Measurements from ENCODE around the gene ARL3.
A peak's percentile ranks its signal among the peaks of the same experiment; 100 is the strongest.

Gene ARL3

DNA sequence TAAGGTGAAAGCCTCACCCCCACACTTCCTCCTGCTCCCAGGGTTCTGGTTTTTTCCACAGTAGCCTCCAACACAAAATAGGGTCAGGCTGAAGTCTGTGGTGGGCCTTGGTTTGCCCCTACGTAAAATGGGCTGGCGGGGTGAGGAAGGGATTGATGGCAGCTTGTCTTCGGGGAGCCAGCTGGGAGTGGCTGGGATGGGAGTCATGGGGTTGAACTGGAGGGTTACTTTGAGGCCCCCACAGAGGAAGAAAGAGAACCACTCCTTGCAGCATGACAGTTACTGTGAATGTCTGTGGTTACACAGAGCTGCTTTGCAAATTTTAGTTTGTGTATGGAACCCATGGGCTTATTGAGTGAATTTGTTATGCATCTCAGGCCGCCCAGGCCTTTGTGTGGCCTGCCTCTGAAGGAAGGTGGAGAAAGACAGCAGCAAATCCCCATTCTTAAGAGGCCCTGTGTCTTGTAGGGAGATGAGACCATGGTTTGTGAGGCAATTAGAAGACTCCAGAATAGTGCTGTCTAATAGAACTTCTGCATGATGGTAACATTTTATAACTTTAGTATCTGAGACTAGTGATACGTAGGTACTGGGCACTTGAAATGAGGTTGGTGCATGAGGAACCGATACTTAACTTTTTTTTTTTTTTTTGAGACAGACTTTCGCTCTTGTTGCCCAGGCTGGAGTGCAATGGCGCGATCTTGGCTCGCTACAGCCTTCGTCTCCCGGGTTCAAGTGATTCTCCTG lies 61.9 kb downstream of the ARL3 start:
- no peak for DNase-seq
- no peak for TF ChIP-seq GATA1 (IDR thresholded peaks at IDR 0.05; ENCODE audit: low read depth, low read length)
- no peak for TF ChIP-seq POLR2A (IDR thresholded peaks at IDR 0.05; ENCODE audit: low read length)

GRCh38 chr10:102651455-102652169 lies 62.6 kb downstream of the ARL3 start:
- TF ChIP-seq POLR2A (IDR thresholded peaks at IDR 0.05; ENCODE audit: low read length) (no peak), GATA1 (IDR thresholded peaks at IDR 0.05; ENCODE audit: low read depth, low read length) (no peak)
- DNase-seq: no peak

- no peak for DNase-seq
- TF ChIP-seq POLR2A (IDR thresholded peaks at IDR 0.05; ENCODE audit: low read length) (no peak), GATA1 (IDR thresholded peaks at IDR 0.05; ENCODE audit: low read depth, low read length) (no peak)
Observed at GRCh38 chr10:102650655-102651454, 63.3 kb downstream of the ARL3 start.

DNA sequence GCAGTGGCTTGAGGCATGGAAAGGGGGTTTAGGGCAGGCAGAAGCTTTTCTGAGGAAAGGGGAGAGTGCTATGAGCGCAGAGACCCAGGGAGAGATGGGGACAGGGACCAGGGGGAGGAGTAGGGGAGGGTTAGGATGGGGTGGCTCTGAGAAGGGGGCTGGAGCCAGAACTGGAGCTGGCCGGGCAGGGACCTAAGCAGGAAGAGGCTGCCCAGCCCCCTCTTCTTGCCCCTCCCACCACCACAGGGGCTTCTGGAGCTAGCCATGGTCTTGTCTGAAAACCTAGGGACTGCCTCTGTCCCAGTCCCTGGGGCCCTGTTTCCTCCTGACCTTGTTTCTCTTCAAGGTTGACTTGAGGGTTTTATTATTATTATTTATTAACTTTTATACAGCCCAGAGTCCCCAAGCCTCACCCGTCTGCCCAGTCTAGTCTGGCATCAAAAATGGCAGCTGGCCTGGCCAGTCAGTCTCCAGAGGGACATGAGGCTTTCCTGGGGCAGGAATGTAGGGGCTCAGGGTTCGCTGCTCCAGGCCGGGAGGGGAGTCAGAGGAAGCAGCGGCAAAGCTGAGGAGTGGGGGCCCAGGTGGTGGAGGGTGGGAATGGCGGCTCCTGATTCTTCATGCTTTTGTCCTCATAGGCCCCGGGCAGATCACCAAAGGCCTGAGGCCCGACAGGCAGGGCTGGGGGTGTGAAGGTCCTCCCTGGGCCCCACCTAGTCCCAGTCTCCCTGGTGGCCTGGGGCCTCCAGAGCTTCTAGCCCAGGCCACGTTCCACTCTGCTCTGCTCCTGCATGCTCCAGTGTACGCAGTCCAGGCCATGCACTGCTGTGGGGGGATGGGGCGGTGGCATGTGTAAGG lies 64.2 kb downstream of the ARL3 start:
- DNase-seq: no peak
- TF ChIP-seq GATA1 (IDR thresholded peaks at IDR 0.05; ENCODE audit: low read depth, low read length) (no peak), POLR2A (IDR thresholded peaks at IDR 0.05; ENCODE audit: low read length) (no peak)

DNA sequence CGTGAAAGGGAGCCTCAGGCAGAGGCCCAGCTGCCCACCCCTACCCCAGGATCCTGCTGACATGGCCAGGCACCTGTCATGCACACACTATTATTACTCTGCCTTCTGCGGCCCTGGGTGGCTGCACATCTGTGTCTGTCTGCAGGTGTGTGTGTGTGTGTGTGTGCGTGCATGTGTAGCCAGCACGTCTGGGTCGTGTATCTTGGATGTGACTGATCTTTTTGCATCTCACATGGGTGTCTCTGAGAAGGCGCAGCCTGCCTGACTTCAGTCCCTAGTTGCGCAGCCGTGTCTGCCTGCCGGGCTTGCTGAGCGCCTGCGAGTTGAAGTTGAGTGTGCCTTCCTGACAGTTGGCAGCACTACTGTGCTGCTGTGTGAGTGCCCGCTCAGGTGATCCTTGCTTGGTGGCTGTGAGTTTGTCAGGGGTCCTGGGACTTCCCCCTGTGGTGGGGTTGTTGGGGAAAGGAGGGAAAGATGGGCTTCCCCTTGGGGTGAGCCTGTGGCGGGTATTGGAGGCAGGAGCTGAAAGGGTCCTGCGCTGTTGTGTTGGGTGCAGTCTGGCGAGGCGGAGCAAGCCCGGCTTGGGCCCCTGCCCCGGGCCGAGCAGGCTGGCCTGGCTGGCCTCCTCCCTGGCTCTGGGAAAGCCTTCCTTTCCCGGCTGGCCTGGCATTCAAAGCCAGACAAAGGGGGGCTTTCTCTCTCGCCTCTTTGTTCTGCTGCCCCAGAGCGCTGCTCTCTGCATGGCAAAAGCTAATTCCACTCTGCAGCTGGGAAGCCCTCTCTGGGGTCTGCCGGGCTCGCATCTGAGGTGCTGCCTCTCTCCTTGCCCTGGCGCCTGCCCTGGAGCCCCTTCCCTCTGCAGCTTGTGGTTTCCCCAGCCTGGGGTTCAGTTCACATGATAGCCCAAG lies 65.1 kb downstream of the ARL3 start:
- DNase-seq: peak in 1 of 2 experiments; percentile 25
- TF ChIP-seq GATA1 (IDR thresholded peaks at IDR 0.05; ENCODE audit: low read depth, low read length): no peak
- TF ChIP-seq POLR2A (IDR thresholded peaks at IDR 0.05; ENCODE audit: low read length): no peak

GRCh38 chr10:102648269-102648888 lies 65.8 kb downstream of the ARL3 start:
- TF ChIP-seq POLR2A (IDR thresholded peaks at IDR 0.05; ENCODE audit: low read length): no peak
- TF ChIP-seq GATA1 (IDR thresholded peaks at IDR 0.05; ENCODE audit: low read depth, low read length): no peak
- no peak for DNase-seq

- TF ChIP-seq GATA1 (IDR thresholded peaks at IDR 0.05; ENCODE audit: low read depth, low read length): no peak
- TF ChIP-seq POLR2A (IDR thresholded peaks at IDR 0.05; ENCODE audit: low read length): no peak
- DNase-seq: no peak
Observed at GRCh38 chr10:102647443-102648268, 66.5 kb downstream of the ARL3 start.

- peak; percentile 43 to 49 for DNase-seq
- TF ChIP-seq GATA1 (IDR thresholded peaks at IDR 0.05; ENCODE audit: low read depth, low read length) (no peak), POLR2A (IDR thresholded peaks at IDR 0.05; ENCODE audit: low read length) (no peak)
Observed at GRCh38 chr10:102646610-102647442, 67.4 kb downstream of the ARL3 start.

DNA sequence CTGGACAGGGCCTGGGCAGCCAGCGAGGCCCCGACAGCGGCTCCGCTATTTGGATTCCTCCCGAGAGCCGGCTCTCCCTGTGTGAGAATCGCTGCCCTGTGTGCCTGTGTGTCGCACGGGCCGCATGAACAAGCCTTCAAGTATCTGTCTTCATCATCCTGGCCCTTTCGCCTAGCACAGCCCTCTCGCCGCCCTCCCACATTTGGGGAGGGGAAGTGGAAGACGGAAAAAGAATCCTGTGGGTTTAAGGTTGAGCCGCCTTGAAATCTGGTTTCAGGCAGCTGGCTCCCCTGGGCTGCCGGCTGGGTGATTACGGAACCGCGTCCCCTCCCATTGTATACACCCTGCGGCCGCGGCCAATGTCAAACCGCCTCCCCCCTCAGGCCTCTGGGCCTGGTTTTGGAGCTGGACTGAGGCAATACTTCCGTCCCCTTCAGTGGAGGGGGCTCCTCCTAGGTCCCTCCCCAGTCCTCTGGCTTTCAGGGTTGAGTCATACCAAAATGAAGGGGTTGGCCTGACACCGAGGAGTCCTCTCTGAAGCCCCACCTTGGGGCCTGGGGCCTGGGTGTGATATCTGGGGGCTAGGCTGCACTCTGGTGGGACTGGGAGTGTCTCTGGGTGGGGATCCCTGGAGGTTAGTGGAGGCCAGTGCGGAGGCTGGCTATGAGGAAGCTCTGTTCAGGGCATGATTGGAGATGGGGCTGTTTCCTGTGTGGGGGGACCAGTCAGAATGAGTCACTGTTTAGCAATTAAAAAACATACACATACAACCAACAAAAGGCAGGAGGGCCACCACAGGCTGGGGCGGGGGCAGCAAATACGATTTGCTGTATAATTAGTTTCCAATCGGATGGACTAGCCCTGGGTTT lies 68.2 kb downstream of the ARL3 start:
- peak; percentile 79 for TF ChIP-seq POLR2A (IDR thresholded peaks at IDR 0.05; ENCODE audit: low read length)
- TF ChIP-seq GATA1 (IDR thresholded peaks at IDR 0.05; ENCODE audit: low read depth, low read length): no peak
- DNase-seq: peak; percentile 95 to 96

DNA sequence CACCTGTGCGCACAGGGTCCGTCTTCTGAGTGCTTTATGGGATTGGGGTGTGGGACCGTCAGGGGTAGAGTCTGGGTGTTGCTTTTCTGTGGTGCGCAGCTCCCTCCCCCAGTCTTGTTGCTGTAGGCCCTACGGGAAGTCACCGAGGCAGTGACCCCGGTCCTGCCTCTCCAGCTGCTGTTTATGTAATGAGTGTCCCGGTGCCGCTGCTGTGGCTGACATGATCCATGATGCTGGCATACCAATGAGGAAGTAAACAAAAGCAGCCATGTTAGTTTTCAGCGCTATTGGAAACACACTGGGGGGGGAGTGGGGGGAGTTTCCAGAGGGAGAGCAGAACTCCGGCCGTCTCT lies 68.8 kb downstream of the ARL3 start:
- TF ChIP-seq POLR2A (IDR thresholded peaks at IDR 0.05; ENCODE audit: low read length): no peak
- TF ChIP-seq GATA1 (IDR thresholded peaks at IDR 0.05; ENCODE audit: low read depth, low read length): no peak
- peak; percentile 75 to 86 for DNase-seq

Data from erythroblast (primary cell).